Measurements from ENCODE around the gene RPTOR.

GRCh38 chr17:80815151-80815681 is 270.6 kb downstream of the RPTOR start:
- TF ChIP-seq ZNF155 (tag by site-specific recombination; IDR thresholded peaks at IDR 0.05) (no peak), ZNF785 (tag by site-specific recombination; IDR thresholded peaks at IDR 0.05) (no peak), KLF1 (tag by site-specific recombination; IDR thresholded peaks at IDR 0.05) (no peak), ATF2 (tag by site-specific recombination; IDR thresholded peaks at IDR 0.05; ENCODE audit: low read depth) (no peak), ZNF24 (tag by site-specific recombination; IDR thresholded peaks at IDR 0.05) (no peak), CTCF (tag by site-specific recombination; IDR thresholded peaks at IDR 0.05) (no peak), SP2 (tag by site-specific recombination; IDR thresholded peaks at IDR 0.05) (no peak), PRDM1 (tag by site-specific recombination; IDR thresholded peaks at IDR 0.05) (no peak), PRDM4 (tag by site-specific recombination; IDR thresholded peaks at IDR 0.05) (no peak)
- TF ChIP-seq, protein P1, sequence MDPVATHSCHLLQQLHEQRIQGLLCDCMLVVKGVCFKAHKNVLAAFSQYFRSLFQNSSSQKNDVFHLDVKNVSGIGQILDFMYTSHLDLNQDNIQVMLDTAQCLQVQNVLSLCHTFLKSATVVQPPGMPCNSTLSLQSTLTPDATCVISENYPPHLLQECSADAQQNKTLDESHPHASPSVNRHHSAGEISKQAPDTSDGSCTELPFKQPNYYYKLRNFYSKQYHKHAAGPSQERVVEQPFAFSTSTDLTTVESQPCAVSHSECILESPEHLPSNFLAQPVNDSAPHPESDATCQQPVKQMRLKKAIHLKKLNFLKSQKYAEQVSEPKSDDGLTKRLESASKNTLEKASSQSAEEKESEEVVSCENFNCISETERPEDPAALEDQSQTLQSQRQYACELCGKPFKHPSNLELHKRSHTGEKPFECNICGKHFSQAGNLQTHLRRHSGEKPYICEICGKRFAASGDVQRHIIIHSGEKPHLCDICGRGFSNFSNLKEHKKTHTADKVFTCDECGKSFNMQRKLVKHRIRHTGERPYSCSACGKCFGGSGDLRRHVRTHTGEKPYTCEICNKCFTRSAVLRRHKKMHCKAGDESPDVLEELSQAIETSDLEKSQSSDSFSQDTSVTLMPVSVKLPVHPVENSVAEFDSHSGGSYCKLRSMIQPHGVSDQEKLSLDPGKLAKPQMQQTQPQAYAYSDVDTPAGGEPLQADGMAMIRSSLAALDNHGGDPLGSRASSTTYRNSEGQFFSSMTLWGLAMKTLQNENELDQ (tag by site-specific recombination; IDR thresholded peaks at IDR 0.05; ENCODE audit: low read depth) = no peak
- TF ChIP-seq, protein P2, sequence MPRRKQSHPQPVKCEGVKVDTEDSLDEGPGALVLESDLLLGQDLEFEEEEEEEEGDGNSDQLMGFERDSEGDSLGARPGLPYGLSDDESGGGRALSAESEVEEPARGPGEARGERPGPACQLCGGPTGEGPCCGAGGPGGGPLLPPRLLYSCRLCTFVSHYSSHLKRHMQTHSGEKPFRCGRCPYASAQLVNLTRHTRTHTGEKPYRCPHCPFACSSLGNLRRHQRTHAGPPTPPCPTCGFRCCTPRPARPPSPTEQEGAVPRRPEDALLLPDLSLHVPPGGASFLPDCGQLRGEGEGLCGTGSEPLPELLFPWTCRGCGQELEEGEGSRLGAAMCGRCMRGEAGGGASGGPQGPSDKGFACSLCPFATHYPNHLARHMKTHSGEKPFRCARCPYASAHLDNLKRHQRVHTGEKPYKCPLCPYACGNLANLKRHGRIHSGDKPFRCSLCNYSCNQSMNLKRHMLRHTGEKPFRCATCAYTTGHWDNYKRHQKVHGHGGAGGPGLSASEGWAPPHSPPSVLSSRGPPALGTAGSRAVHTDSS (tag by site-specific recombination; IDR thresholded peaks at IDR 0.05) = no peak
